PC-9 (cell line): ENCODE results near the gene TRIP13.

Experiments used
- CTCF ChIP-seq: fragments of 200-600 bp; sonication (generic); conservative IDR thresholded peaks from 2 replicates; pipeline ENCODE4 v1.6.1; 2017; ENCODE audit warnings: mixed run types, antibody characterized with exemption, mild to moderate bottlenecking, moderate library complexity
- EZH2 ChIP-seq: fragments of 200-600 bp; sonication (generic); IDR thresholded peaks from 2 replicates; pipeline ENCODE4 v1.8.0; 2017; ENCODE audit warnings: antibody characterized with exemption, low read depth

GRCh38 chr5:916441-917293, 24.0 kb downstream of the TRIP13 start:
- no peak for TF ChIP-seq CTCF
- no peak for TF ChIP-seq EZH2
